Vagina (tissue), 2 donors: ENCODE data around the gene SCN5A.

ENCODE experiments used
- CTCF ChIP-seq, 3 experiments: fragments of 450-650 bp in 2 of 3; fragments of 200-600 bp in 1 of 3; sonication (generic) in 1 of 3; IDR thresholded peaks; one replicate each; pipeline ENCODE4 v1.5.1; 2017 to 2019; ENCODE audit warnings: antibody characterized with exemption in 3 of 3, mild to moderate bottlenecking in 2 of 3, moderate library complexity in 2 of 3
- POLR2A ChIP-seq, 2 donors: fragments of 450-650 bp; IDR thresholded peaks; one replicate each; pipeline ENCODE4 v1.6.1; 2017; ENCODE audit warnings: antibody characterized with exemption in 2 of 2, mild to moderate bottlenecking in 2 of 2, moderate library complexity in 2 of 2
- POLR2AphosphoS5 ChIP-seq, 2 donors: sonication (generic); formaldehyde crosslinking; IDR thresholded peaks; one replicate each; pipeline ENCODE4 v1.9.0; 2017; ENCODE audit warnings: antibody characterized with exemption in 2 of 2, mild to moderate bottlenecking in 2 of 2, low read depth in 1 of 2; ENCODE audit not compliant: insufficient read depth in 1 of 2

GRCh38 chr3:38534604-38535003, 114.9 kb downstream of the SCN5A start:
- TF ChIP-seq CTCF (IDR thresholded peaks at IDR 0.05) (no peak), POLR2A (IDR thresholded peaks at IDR 0.05) (no peak), POLR2AphosphoS5 (IDR thresholded peaks at IDR 0.05; ENCODE audit: insufficient read depth in 1 of 2, low read depth in 1 of 2) (no peak)
